ENCODE data around the gene USP25. TPM values are rescaled to one million over a fixed set of nuclear protein-coding genes. Genes with fewer than 3 reads are reported as not detected.
A peak's percentile ranks its signal among the peaks of the same experiment; 100 is the strongest.

Gene USP25
- total RNA-seq, 1 experiment from 2014 or later, result 42.0 TPM

DNA sequence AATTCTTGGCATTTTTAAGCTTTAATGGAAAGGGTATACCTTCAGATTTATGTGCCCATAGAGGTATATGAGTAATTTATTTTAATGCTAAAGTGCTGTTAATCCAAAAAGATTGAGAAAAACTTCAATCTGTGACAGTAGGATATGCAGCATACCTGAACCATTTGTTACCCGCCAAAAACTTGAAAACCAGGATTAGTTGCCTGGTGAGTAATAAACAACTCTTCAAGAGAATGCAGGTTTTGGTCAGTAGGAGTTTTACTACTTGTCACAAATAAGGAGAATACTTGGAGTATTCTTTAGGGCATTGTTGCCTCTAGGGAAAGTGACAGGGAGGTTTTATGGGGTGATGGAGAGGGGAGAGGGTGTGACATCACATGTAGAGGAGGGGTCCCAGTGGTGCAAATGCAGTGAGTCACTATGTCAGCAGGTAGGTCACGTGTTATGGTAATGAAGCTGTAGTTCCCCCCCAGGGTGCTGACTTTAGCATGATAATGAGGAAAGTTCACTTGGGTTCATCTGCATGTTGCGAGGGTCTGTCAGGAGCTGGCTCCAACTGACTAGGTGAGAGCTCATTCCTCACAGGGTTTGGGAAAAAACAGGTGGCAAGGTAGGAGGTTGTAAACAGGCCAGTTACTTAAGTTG is 23.1 kb downstream of the USP25 start (continued):
- TF ChIP-seq, protein P1, sequence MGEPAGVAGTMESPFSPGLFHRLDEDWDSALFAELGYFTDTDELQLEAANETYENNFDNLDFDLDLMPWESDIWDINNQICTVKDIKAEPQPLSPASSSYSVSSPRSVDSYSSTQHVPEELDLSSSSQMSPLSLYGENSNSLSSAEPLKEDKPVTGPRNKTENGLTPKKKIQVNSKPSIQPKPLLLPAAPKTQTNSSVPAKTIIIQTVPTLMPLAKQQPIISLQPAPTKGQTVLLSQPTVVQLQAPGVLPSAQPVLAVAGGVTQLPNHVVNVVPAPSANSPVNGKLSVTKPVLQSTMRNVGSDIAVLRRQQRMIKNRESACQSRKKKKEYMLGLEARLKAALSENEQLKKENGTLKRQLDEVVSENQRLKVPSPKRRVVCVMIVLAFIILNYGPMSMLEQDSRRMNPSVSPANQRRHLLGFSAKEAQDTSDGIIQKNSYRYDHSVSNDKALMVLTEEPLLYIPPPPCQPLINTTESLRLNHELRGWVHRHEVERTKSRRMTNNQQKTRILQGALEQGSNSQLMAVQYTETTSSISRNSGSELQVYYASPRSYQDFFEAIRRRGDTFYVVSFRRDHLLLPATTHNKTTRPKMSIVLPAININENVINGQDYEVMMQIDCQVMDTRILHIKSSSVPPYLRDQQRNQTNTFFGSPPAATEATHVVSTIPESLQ (CRISPR knock-in tag; IDR thresholded peaks at IDR 0.05), result no peak
- no peak for TF ChIP-seq MXD4 (CRISPR knock-in tag; IDR thresholded peaks at IDR 0.05; ENCODE audit: borderline replicate concordance)
- no peak for TF ChIP-seq EMX1 (CRISPR knock-in tag; IDR thresholded peaks at IDR 0.05)
- peak; percentile 89; the same call in 1 of the 2 replicates for TF ChIP-seq FOXP4 (CRISPR knock-in tag; IDR thresholded peaks at IDR 0.05)
- no peak for TF ChIP-seq AR (CRISPR knock-in tag; IDR thresholded peaks at IDR 0.05)
- TF ChIP-seq, protein P2, sequence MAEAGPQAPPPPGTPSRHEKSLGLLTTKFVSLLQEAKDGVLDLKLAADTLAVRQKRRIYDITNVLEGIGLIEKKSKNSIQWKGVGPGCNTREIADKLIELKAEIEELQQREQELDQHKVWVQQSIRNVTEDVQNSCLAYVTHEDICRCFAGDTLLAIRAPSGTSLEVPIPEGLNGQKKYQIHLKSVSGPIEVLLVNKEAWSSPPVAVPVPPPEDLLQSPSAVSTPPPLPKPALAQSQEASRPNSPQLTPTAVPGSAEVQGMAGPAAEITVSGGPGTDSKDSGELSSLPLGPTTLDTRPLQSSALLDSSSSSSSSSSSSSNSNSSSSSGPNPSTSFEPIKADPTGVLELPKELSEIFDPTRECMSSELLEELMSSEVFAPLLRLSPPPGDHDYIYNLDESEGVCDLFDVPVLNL (CRISPR knock-in tag; IDR thresholded peaks at IDR 0.05; ENCODE audit: borderline replicate concordance, low read depth), result no peak
- TF ChIP-seq ETV6 (CRISPR knock-in tag; IDR thresholded peaks at IDR 0.05), result no peak

DNA sequence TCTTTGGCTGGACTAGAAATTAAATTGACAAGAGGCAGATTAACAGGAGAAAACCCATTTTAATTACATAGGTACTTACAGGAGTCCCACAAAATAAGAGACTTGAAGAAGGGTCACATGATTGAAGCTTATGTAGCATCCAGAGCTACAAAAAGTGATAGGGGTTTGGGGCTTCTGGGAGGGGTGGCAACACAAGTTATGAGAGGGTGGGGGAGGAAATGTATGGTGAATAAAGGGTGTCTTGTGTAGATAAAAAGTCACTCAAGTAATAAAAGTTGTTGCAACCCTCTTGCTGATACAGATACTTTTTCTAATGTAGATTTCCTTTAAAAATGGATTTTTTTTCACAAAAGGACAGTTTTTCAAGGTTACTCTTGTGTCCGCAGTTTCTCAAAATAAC is 24.0 kb downstream of the USP25 start:
- peak overlapping the region; percentile 99 for H3K27ac Mint-ChIP-seq
- TF ChIP-seq FOXP4 (CRISPR knock-in tag; IDR thresholded peaks at IDR 0.05), result no peak
- no peak for TF ChIP-seq GABPB1 (CRISPR knock-in tag; IDR thresholded peaks at IDR 0.05)
- ATAC-seq (no peak), DNase-seq (ENCODE audit: low spot score) (no peak)
- no peaks in the 10 kb centered on the region for H3K27me3 Mint-ChIP-seq (ENCODE audit: low read depth)
- ChIA-PET POLR2A (interaction anchor here (1.0 to 1.2 kb wide), 3 partner anchors 11 to 31 kb away, joined by 3 to 6 read pairs (median 3); no protein-coding TSS in a partner anchor), CTCF (interaction anchor here (0.7 to 1.1 kb wide), 2 partner anchors 9 to 25 kb away, joined by 3 read pairs; no protein-coding TSS in a partner anchor)
- peaks cover 20% of the 10 kb centered on the region for H3K9me3 Mint-ChIP-seq
- H3K4me1 Mint-ChIP-seq, result peaks cover 73% of the 10 kb centered on the region
- peaks cover 19% of the 10 kb centered on the region for H3K36me3 Mint-ChIP-seq
- H3K4me3 Mint-ChIP-seq, result peak overlapping the region; percentile 51

DNA sequence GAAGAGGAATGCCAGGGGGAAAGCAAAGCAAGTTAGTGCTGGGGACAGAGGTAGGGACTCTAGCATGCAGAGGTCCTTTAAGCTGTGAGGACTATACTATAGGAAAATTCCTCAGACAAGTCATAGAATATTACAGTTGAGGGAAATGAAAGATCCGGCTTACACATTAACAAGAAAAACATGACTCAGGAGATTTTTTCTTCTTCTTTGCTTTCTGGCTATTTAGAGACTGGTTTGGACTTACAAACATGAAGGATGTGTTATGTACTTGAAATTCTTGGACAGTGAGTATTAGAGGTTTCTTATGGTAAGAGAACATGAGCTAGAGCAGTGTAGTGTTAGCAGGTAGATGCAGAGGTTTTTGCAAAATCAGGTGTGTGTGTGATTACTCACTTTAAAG is 24.9 kb downstream of the USP25 start:
- ChIA-PET CTCF (interaction anchor here (0.9 kb wide), 1 partner anchor 67 kb away, joined by 3 read pairs; no protein-coding TSS in a partner anchor), POLR2A (no interaction called here)
- Mint-ChIP-seq H3K27me3 (ENCODE audit: low read depth) (no peaks in the 10 kb centered on the region), H3K27ac (peak overlapping the region; percentile 58; the same call in 1 of the 2 replicates), H3K36me3 (peaks cover 19% of the 10 kb centered on the region), H3K9me3 (peaks cover 20% of the 10 kb centered on the region), H3K4me1 (peaks cover 70% of the 10 kb centered on the region), H3K4me3 (peak overlapping the region; percentile 13; the same call in 1 of the 2 replicates)
- no peak for DNase-seq (ENCODE audit: low spot score)
- no peak for ATAC-seq
- TF ChIP-seq, protein P3, sequence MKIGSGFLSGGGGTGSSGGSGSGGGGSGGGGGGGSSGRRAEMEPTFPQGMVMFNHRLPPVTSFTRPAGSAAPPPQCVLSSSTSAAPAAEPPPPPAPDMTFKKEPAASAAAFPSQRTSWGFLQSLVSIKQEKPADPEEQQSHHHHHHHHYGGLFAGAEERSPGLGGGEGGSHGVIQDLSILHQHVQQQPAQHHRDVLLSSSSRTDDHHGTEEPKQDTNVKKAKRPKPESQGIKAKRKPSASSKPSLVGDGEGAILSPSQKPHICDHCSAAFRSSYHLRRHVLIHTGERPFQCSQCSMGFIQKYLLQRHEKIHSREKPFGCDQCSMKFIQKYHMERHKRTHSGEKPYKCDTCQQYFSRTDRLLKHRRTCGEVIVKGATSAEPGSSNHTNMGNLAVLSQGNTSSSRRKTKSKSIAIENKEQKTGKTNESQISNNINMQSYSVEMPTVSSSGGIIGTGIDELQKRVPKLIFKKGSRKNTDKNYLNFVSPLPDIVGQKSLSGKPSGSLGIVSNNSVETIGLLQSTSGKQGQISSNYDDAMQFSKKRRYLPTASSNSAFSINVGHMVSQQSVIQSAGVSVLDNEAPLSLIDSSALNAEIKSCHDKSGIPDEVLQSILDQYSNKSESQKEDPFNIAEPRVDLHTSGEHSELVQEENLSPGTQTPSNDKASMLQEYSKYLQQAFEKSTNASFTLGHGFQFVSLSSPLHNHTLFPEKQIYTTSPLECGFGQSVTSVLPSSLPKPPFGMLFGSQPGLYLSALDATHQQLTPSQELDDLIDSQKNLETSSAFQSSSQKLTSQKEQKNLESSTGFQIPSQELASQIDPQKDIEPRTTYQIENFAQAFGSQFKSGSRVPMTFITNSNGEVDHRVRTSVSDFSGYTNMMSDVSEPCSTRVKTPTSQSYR (CRISPR knock-in tag; IDR thresholded peaks at IDR 0.05), result no peak
- TF ChIP-seq JUN (CRISPR knock-in tag; IDR thresholded peaks at IDR 0.05), result no peak
- TF ChIP-seq GRHL2 (CRISPR knock-in tag; IDR thresholded peaks at IDR 0.05; ENCODE audit: insufficient replicate concordance, severe bottlenecking), result no peak
- TF ChIP-seq MLX (CRISPR knock-in tag; IDR thresholded peaks at IDR 0.05), result no peak
- no peak for TF ChIP-seq SP1 (CRISPR knock-in tag; conservative IDR thresholded peaks at IDR 0.05)
- no peak for TF ChIP-seq ZNF138 (CRISPR knock-in tag; conservative IDR thresholded peaks at IDR 0.05)
- TF ChIP-seq, protein P4, sequence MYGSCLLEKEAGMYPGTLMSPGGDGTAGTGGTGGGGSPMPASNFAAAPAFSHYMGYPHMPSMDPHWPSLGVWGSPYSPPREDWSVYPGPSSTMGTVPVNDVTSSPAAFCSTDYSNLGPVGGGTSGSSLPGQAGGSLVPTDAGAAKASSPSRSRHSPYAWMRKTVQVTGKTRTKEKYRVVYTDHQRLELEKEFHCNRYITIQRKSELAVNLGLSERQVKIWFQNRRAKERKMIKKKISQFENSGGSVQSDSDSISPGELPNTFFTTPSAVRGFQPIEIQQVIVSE (CRISPR knock-in tag; IDR thresholded peaks at IDR 0.05; ENCODE audit: borderline replicate concordance), result no peak
- TF ChIP-seq CREM (CRISPR knock-in tag; IDR thresholded peaks at IDR 0.05), result no peak
- TF ChIP-seq GTF2I (CRISPR knock-in tag; conservative IDR thresholded peaks at IDR 0.05), result no peak
